Activated CD8-positive, alpha-beta memory T cell treated with anti-CD3 and anti-CD28 coated beads for 36 hours (primary cell): ENCODE measurements around the gene ZNF143. TPM values are rescaled to one million over a fixed set of nuclear protein-coding genes. Genes with fewer than 3 reads are reported as not detected.
"Not testable (repeated sequence)": the region's sequence is repeated elsewhere in the genome, so short reads cannot be mapped to it uniquely, and the experiment has no call there.

Experiments used
- CTCF ChIA-PET: fragments of 350-600 bp; sonication (Branson Sonifier 250); formaldehyde crosslinking; loops from one replicate; lab custom pipeline; 2021; ENCODE audit warnings: antibody characterized with exemption; lab: Charles Lee
- POLR2A ChIA-PET: fragments of 350-600 bp; sonication (Branson Sonifier 250); formaldehyde crosslinking; loops from one replicate; lab custom pipeline; 2021; ENCODE audit warnings: antibody characterized with exemption; lab: Charles Lee
- total RNA-seq, 2 experiments: library from RNA; stranded (reverse); gene quantifications; one replicate each; pipeline ENCODE4 v1.2.3, GENCODE V29; 2021

ZNF143 gene
- 10 to 100 TPM; 32.9 to 33.6 TPM for total RNA-seq

- ChIA-PET CTCF (interaction anchor here (0.6 to 1.8 kb wide), 5 partner anchors 17 to 773 kb away, joined by 3 to 5 read pairs (median 4); no protein-coding TSS in a partner anchor), POLR2A (interaction anchor here (0.6 to 2.5 kb wide), 15 partner anchors 13 to 1349 kb away, joined by 3 to 12 read pairs (median 4); partner anchors contain the start of genes EIF4G2, IPO7 and WEE1)
Observed at GRCh38 chr11:9460322-9461062, at the start of gene ZNF143. Gene ZNF143 (plus strand): TSS chr11:9461012. CDS start chr11:9471309, 10,297 bp downstream.

DNA sequence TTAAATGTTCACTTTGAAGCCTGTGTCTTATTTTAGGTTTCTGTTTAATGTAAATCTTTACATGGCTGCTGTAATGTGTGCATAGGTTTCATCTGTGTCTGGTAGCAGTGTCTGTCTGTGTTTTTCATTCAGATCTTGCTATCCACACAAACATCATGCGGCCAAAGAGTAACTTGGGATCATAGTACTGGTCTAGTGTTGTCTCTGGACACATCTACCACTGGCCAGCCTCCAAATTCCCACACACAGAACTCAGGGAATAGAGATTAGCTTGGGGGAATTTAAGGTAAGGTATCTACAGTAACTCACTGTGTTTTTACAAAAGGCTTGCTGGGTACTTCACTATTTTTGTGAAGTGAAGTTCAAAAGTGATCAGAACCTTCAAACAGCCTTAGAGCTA is 32.1 kb upstream of the ZNF143 start:
- ChIA-PET CTCF (no interaction called here), POLR2A (no interaction called here)

DNA sequence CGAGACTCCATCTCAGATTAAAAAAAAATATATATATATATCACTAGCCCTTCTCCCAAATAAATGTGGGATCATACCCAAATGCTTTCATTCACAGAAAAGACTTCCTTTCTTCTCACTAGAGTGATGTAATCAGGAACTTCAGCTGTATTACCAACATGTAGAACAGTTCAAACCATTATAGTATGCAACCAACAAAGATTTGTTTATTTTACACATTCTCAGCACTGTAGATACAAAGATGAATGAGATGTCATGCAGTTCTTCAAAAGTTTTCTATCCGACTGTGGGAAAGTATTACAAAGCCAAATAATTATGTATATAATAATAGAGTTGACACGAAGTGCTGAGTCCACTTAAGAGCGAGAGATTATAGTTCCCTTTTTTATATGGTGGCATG is 22.2 kb upstream of the ZNF143 start:
- ChIA-PET CTCF (no interaction called here), POLR2A (no interaction called here)

- CTCF ChIA-PET = no interaction called here
Observed at GRCh38 chr11:9446230-9446629, 14.6 kb upstream of the ZNF143 start.

DNA sequence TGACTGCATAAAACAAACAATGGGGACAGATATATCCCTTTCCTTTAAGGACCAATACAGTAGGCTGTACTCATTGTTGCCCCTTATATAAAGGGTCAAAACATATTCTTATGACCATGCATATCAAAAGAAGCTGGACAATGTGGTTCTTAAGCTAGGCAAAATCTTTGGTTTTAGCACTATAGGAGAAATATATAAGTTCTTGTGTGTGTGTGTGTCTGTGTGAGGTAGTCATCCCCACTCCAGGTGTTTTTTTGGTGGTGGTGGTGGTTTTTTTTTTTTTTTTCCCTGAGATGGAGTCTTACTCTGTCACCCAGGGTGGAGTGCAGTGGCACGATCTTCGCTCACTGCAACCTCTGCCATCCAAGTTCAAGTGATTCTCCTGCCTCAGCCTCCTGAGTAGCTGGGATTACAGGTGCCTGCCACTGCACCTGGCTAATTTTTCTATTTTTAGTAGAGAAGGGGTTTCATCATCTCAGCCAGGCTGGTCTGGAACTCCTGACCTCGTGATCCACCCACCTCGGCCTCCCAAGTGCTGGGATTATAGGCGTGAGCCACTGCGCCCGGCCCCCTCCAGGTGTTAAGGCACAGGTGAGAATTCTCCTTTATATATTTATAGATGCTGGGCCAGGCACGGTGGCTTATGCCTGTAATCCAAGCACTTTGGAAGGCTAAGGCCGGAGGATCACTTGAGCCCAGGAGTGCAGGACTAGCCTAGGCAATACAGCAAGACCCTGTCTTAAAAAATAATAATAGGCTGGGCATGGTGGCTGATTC is 12.0 kb upstream of the ZNF143 start:
- ChIA-PET CTCF (no interaction called here), POLR2A (interaction anchor here (0.6 kb wide), 2 partner anchors 184 to 248 kb away, joined by 3 to 5 read pairs; no protein-coding TSS in a partner anchor)

More at GRCh38 chr11:9446230-9446629, 14.6 kb upstream of the ZNF143 start:
- POLR2A ChIA-PET = no interaction called here

DNA sequence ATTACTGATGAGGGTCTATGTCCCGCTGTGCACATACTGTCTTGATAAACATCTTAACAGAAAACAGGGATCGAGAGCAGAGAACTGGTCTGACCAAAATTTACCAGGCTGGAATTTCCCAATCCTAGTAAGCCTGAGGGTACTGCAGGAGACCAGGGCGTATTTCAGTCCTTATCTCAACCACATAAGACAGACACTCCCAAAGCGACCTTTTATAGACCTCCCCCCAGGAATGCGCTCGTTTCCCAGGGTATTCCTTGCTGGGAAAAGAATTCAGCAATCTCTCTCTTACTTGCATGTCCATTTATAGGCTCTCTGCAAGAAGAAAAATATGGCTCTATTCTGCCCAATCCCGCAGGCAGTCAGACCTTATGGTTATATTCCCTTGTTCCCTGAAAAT is 8.8 kb upstream of the ZNF143 start:
- CTCF ChIA-PET, POLR2A ChIA-PET: not testable (repeated sequence)

DNA sequence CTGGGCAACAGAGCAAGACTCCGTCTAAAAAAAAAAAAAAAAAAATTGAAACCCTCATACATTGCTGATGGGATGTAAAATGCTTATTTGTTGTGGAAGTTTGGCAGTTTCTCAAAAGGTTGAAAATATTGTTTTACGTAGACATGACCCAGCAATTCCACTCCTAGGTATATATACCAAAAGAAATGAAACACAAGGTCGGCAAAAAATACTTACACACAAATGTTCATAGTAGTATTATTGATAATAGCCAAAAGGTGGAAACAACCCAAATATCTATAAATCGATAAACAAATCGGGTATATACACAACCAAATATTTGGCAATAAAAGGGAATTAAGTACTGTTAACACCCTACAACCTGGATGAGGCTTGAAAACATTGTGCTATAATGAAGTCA is 5.1 kb upstream of the ZNF143 start:
- ChIA-PET POLR2A (no interaction called here), CTCF (no interaction called here)

DNA sequence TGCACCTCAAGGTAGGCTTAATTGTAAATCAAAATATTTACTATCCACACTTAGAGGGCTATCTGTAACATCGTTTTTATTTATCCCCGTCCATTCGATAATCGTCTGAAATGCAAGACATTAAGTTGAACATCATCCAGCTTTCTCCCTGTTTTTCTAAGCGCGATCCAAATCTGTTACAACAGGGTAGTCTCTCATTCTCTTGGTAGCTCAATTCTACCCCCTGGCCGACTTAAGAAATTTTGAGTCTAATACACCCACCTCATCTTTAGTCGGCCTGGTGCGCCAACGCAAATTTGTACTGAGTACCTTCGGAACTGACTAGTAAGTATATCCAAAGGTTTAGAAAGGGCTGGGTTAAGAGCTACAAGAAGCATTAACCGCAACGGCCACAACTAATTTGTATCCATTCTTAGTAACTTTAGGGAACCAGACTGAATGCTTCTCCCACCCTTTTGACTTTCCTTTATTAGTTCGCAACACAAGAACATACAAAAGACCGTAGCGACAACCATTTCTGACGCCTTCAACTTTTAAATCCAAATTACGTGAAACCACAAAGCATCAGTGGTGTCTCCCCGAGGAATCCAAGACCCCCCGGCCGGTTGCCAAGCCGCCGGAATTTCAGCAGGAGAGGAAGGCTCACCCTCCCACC is 1.0 kb upstream of the ZNF143 start:
- CTCF ChIA-PET = interaction anchor here (0.6 to 1.8 kb wide), 5 partner anchors 16 to 500 kb away, joined by 3 to 5 read pairs (median 3); no protein-coding TSS in a partner anchor
- POLR2A ChIA-PET = interaction anchor here (0.8 to 2.5 kb wide), 11 partner anchors 14 to 195 kb away, joined by 3 to 12 read pairs (median 5); partner anchors contain the start of gene WEE1

- ChIA-PET CTCF (interaction anchor here (0.6 to 1.1 kb wide), 3 partner anchors 46 to 774 kb away, joined by 3 to 5 read pairs (median 4); no protein-coding TSS in a partner anchor), POLR2A (interaction anchor here (0.6 to 2.5 kb wide), 18 partner anchors 13 to 1348 kb away, joined by 3 to 12 read pairs (median 4); partner anchors contain the start of genes EIF4G2, IPO7 and WEE1)
Observed at GRCh38 chr11:9461063-9461759, 399 bp downstream of the ZNF143 start.

DNA sequence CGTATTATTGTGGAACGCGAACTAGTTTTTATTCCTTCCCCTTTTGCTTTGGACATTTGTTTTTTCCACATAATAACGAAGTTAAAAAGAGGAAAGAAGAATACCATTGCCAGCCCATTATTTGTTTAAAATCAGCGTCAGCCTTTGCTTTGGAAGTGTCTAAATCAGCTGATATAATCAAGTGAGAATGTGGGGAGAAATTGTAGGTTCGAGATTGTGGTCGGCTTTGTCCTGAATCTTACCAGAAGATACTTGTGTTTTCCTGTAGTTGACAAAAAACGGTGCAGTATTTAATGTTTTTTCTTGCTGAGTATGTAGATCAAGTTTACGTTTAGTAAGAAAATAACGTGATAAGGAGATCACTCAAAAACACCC is 935 bp downstream of the ZNF143 start:
- POLR2A ChIA-PET = interaction anchor here (0.6 to 2.5 kb wide), 8 partner anchors 12 to 208 kb away, joined by 3 to 11 read pairs (median 6); partner anchors contain the start of gene WEE1
- CTCF ChIA-PET = interaction anchor here (0.7 kb wide), 1 partner anchor 59 kb away, joined by 3 read pairs; no protein-coding TSS in a partner anchor

GRCh38 chr11:9462172-9462799 is 1.5 kb downstream of the ZNF143 start:
- ChIA-PET POLR2A (interaction anchor here (0.5 to 0.9 kb wide), 4 partner anchors 17 to 844 kb away, joined by 3 to 8 read pairs (median 6); no protein-coding TSS in a partner anchor), CTCF (interaction anchor here (0.7 kb wide), 1 partner anchor 58 kb away, joined by 3 read pairs; no protein-coding TSS in a partner anchor)

DNA sequence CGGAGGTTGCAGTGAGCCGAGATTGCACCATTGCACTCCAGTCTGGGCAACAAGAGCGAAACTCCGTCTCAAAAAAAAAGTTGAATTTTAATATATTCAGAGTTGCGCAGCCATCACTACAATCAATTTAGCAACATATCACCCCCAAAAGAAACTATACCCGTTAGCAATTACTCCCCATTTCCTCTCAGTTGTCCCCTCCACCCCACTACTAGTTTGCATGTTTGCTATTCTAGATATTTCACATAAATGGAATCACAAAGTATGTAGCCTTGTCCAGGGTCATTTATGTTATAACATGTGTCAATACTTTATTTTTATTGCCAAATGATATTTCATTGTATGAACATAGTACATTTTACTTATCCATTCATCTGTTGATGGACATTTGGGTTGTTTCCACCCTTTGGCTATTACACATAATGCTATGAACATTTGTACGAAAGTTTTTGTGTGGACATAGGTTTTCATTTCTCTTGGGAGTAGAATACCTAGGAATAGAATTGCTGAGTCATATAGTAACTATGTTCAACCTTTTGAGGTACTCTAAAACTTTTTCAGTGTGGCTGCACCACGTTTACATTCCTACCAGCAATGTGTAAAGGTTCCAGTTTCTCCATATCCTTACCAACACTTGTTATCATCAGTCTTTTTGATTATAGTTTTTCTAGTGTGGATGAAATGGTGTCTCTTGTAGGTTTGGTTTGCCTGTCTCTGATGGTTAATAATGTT is 2.2 kb downstream of the ZNF143 start:
- POLR2A ChIA-PET = interaction anchor here (0.5 kb wide), 1 partner anchor 843 kb away, joined by 7 read pairs; no protein-coding TSS in a partner anchor
- CTCF ChIA-PET = no interaction called here

GRCh38 chr11:9470765-9471164 is 10.0 kb downstream of the ZNF143 start:
- ChIA-PET POLR2A (no interaction called here), CTCF (no interaction called here)

DNA sequence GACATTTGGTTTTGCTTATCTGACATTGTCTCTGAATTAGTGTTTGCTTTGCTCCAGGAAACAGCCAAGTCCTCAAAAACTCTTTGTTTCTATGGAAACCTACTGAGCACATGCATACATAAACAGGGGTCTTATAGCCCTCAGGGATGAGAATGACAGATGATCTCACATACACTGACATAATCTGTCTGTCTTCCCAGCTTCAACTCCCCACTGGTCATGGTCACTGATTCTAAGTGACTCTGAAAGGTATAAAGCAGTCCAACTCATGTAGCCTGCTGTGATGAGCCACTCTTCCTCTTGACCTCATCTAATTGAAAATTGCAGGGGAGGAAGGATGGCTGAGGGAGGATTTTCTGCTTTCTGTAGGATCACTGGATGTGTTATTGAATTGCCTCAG is 12.6 kb downstream of the ZNF143 start:
- CTCF ChIA-PET = no interaction called here

DNA sequence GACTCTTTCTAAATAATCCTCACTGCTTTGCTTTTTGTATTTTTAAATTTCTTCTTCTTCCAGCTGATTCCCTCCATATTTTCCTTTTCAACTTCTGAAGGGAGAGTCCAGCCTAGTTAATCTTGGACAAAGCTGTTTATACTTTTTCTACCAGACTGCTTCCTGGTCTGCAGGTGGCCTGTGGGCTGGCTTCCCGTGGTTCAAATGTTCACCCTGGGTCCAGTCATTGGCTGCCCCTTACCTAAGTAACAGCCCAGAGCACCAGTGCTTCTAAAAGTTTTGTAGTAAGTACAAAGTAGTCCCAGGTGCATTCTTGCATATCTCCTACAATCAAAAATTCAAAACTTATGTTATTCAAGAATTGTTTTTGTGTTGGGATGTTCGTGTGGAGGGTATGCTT is 19.1 kb downstream of the ZNF143 start:
- POLR2A ChIA-PET = interaction anchor here (0.7 kb wide), 1 partner anchor 18 kb away, joined by 3 read pairs; no protein-coding TSS in a partner anchor
- CTCF ChIA-PET = interaction anchor here (0.9 to 1.3 kb wide), 2 partner anchors 27 to 55 kb away, joined by 3 read pairs; no protein-coding TSS in a partner anchor

More for the DNA sequence above, 12.6 kb downstream of the ZNF143 start:
- POLR2A ChIA-PET = interaction anchor here (0.7 to 1.0 kb wide), 2 partner anchors 13 to 77 kb away, joined by 5 to 8 read pairs; partner anchors contain the start of gene ZNF143

DNA sequence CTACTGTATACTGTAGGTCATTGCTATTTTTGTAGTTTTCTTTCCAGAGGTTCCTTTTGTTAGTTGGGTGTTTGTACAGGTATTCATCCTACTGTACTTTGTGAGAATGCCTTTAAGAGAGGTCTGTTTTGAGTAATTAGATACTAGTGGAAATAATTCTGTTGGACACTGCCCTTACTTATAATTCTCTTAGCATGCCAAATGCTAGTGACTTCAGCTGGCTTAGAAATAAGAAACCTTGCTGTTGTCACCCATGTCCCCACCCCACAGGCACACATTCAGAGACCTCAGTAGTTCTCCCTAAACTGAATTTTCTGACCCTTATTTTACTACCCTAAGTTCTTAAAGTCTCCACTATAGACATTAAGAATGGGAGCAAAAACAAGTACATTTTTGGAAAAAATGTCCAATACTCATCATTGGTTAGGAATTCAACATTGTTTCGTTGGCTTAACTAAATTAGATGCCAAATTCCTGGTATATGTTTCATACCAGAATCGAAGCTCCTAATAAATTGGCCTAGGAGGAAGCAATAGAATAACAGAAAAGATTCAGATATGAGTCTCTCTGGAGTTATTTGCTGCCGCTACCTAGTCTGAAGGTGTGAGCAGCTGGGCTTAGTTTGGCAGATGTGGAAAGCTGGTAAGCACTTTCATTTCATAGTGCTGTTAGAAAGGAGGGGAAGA is 28.4 kb downstream of the ZNF143 start:
- CTCF ChIA-PET = interaction anchor here (0.7 kb wide), 1 partner anchor 80 kb away, joined by 5 read pairs; no protein-coding TSS in a partner anchor
- POLR2A ChIA-PET = no interaction called here
